NCI-H2196 (cell line): Measurements from ENCODE around the gene CDH4.

Source experiments
- DNase-seq: peaks from one replicate; lab custom pipeline; 2025; ENCODE audit not compliant: unreplicated experiment; lab: John Stamatoyannopoulos, UW

Gene CDH4

DNA sequence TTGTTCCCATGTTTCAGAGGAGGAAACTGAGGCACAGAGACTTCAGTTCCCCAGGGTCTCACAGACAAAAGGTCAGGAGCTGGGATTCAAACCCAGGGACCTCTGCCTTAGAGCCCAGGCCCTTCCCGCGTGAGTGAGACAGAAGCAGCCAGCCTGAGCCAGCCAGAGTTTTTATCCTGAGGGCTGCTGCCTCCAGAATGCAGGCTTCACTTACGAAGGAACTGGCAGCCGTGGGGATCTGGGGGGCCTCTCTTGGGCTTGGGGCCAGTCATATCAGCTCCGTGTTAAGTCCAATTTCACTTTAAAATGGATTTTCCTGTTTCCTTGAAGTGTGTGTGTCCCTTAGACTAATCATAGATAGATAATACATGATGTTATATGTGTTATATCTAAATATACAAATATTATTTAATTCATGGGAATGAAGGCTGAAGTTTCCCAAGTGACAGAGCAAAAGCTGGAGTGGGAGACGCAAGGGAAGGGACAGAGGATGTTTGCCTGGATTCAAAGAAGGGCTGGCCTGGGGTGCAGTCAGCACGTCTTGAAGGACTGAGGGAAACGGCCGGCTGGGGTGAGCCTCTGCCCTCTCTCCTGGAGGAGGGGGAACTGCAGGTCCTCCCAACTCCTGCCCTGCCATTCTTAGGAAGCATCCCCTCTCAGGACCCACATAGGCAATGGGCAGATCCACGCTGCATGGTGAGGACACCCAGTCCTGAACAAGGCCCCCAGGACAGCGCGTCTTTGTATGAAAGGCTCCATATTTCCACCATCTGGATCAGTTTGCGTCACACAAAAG is 320.1 kb downstream of the CDH4 start:
- DNase-seq, result no peak

DNA sequence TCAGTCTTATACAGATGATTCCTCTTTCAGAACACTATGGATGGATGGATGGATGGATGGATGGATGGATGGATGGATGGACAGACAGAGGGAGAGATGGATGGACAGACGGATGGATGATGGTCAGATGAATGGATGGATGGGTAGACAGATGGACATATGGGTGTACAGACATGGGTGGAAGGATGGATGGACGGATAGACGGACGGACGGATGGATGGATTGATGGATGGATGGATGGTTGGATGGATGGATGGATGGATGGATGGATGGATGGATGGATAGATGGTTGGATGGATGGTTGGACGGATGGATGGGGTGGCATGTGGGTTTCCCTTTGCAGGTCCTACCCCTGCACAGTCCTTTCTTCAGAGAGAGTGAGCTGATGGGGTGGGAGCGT is 320.7 kb downstream of the CDH4 start:
- no peak for DNase-seq

DNA sequence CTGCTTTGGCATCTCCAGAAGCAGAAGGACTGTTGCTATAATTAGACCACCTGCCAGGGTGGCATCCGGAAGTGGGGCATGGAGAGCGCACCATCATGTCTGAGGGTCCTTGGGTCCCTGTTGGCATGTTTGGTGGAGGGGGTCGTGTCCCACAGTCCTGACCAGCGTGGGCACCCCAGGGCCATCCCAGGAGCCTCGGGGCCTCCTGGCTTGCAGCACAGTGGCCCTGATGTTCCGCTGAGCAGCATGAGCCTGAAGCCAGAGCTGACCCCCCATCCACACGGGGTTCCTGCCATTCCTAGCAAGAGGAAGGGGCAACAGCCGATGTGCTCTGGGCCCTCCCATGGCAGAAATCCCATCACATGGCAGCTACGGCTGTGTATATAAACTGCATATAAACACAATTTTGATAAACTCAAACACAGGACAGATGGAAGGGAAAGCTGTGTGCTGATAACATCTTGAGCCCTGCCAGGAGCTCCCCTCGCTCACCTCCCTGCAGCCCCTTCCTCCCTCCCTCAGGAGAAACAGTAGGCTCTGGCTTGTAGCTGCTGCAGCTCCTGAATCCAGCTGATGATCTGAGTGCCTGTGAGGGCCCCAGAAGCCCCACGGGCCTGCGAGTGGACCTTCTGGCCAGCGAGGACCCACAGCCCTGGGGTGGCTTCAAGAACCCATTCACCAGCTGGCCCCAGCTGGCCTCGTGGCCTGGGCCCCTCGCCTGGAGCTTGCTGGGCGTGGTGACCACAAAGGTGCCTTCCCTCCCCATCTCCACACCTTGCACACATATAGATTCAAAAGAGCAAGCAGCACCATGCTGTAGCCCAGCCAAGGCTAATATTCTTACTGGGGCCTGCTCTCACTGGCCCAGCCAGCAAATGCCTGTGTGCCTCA is 321.6 kb downstream of the CDH4 start:
- DNase-seq, result no peak

DNA sequence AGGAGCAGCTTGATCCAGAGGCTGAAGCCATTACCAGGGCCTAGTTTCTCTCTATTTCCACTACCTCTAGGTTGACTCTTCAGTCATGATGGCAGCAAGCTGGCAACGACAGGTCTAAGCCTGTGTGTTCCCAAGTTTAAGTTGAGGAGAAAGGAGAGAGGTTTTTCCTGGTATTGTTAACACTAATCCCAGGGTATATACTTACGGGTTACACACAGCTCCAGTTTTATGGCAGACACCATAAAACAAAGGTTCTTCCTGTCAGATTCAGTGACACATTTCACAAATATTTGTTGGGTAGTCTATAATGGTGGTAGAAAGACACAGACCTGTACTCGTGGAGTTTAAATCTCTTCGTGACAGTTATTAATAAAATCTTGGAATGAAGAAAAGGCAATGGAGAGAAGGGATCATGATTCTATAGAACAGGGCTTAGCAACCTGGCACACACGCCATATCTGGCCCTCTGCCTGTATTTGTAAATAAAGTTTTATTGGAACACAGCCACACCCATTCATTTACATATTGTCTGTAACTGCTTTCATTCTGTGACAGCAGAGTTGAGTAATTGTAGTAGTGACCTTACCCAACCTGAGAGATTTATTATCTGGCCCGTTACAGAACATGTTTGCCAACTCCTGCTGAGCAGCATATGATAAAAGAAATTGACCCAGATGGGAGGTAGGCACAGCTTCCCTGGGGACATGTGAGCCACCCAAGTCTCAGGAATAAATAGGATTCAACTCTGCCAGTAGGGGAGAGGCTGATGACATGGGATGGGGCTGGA is 323.3 kb downstream of the CDH4 start:
- DNase-seq, result no peak

DNA sequence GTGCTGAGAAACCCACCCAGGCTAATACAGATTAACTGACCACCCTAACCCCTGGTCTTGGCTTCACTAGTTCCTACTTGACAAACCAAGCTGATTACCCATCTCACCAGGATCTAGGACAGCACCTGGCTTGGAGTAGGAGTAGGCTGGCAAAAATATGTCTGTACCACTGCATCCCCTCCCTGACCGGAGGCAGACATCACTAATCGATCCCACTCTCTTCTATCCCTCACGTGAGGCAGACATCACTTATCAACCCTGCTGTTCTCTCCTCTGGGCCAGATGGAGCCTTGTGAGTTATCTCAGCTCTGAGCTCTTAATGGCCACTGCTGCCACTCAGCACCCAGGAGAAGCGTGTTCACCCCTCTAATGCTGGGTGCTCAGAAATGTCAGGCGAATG is 324.3 kb downstream of the CDH4 start:
- no peak for DNase-seq

DNA sequence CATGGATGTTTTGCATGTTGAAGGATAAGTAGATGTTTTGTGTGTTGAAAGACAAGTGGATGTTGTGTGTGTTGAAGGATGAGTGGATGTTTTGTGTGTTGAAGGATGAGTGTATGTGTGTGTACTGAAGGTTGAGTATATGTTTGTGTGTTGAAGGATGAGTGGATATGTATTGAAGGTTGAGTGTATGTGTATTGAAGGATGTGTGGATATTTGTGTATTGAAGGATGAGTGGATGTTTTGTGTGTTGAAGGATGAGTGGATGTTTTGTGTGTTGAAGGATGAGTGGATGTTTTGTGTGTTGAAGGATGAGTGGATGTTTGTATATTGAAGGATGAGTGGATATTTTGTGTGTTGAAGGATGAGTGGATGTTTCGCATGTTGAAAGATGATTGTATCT is 325.0 kb downstream of the CDH4 start:
- DNase-seq, result no peak

DNA sequence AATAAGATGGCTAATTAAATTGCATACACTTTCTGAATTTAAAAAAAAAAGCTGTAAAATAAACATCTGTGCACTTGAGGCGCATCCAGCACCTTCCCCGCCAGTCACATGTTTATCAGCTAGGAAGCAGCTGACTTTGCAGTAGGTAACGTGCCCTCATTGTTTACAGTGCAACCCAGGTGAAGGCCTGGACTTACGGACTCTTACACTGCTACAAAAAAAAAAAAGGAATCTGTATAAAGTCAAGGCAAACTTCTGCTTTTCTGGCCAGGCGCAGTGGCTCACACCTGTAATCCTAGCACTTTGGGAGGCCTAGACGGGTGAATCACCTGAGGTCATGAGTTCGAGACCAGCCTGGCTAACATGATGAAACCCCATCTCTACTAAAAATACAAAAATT is 327.8 kb downstream of the CDH4 start:
- no peak for DNase-seq

DNA sequence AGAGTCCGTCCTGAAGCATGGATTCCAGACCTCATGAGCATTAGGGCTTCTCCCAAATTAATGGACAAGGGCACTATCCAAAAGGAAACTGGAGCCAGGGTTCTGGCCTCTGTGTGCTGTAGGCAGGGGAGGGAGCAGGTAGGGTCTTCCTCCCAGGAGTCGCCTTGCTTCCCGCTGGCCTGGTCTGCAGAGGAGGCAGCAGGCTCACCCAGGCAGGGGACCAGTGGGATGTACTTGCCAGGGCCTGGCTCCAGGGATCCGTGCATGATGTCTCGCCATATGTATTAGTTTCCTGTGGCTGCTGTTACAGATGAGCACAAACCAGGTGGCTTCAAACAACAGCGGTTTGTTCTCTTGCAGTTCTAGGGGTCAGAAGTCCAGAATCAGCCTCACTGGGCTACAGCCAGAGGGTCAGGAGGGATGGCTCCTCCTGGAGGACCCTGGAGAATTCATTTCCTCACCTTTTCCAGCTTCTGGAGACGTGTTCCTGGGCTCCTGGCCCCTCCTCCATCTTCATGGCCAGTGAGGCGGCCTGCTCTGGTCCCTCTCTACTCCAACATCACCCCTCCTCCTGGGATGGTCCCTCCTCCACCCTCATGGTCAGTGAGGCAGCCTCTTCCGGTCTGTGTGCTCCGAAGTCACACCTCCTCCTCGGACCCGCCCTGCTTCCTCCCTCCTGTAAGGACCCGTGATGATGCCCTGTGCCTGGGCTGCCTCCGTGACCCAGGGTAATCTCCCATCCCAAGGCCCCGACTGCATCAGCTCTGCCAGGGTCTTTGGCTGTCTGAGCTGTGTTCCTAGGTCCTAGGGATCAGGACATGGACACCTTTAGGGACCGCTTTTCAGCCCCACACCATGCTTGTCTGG is 329.1 kb downstream of the CDH4 start:
- DNase-seq, result no peak

DNA sequence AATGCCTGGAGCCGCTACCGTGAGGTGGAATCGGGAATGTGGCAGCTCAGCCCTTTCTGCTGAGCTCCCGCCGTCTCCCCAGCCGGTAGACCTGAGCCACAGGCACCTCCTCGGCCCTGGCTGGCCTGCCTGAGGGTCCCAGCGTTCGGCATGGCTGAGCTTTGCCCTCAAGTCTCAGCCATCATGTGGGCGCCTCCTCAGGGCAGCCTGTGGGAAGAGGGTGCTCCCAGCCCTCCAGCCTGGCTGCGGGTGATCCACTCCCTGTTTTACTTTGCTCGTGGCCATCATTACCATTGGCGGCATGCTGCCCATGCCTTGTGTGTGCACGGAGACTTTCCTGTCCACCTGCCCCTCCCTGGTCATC is 329.7 kb downstream of the CDH4 start:
- no peak for DNase-seq

DNA sequence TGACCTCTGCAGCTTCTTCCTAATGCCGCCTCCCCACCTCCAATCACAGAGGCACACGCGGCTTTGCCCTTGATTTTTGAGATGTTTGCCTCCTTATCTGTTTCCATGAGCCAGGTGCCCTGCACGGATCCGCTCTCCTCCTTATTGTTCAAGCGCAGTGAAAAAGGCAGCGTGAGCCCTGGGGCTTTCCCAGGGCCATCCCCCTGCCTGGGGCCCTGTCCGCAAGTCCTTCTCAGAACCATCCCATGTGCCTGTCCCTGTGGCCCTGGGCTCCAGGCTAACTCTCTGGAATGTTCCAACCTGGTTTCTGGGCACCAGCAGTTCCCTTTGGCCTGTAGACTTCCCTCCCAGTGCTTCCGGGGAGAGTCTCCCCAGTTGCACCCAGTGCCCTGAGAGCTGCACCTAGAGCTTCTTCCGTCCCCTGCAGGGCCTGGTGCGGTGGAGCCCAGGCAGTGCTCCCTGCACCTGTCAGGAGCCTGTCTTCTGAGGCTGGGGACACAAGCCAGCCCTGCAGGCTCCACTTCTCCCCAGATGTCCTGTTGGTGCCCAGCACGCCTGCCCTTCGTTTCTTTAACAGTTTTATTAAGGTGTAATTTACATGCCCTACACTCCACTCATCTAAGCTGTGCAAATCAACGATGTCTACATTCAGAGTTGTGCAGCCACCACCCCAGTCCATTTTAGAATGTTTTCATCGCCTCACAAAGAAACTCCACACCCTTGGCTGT is 330.3 kb downstream of the CDH4 start:
- no peak for DNase-seq

DNA sequence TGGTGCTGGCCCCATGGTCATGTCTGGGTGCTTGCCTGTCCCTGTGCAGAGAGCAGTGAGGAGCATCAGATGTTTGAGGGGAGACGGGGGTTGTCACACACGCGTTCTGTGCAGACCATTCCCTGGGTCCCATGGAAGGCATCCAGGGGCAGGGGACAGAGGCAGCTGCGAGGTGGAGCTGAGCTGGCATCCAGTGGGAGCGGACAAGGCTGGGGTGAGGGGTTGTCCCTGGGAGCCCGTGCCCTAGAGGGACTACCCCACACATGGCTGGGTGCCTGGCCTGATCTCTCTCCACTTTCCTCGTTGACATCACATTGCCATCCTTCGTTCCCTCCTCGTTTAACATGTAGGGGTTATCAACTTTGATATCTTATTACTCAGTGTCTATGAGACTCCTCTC is 331.3 kb downstream of the CDH4 start:
- DNase-seq, result no peak

DNA sequence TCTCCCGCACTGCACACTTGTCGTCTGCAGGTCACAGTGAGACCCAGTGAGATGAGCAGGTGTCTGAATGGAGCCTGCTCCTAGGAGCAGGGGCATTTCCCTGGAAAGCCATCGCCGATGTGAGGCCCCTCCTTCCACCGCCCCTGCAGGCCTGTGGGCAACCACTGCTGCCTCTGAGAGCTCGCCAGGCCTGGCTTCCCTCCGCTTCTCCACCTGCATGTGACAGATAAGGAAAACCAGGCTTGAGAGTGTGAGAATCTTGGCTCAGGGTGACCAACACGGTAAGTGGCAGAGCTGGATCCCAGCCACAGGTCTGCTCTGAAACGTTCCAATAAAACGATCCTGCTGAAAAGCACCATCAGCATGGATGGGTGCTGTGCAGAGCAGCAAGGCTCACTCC is 332.8 kb downstream of the CDH4 start:
- peak; percentile 33 for DNase-seq

DNA sequence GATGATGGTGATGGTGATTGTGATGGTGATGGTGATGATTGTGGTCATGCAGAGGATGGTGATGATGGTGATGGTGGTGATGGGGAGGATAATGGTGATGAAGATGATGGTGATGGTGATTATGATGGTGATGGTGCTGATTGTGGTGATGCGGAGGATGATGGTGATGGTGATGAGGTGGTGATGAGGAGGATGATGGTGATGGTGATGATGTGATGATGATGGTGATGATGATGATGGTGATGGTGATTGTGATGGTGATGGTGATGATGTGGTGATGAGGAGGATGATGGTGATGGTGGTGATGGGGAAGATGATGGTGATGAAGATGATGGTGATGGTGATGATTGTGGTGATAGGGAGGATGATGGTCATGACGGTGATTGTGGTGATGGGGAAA is 333.7 kb downstream of the CDH4 start:
- no peak for DNase-seq

DNA sequence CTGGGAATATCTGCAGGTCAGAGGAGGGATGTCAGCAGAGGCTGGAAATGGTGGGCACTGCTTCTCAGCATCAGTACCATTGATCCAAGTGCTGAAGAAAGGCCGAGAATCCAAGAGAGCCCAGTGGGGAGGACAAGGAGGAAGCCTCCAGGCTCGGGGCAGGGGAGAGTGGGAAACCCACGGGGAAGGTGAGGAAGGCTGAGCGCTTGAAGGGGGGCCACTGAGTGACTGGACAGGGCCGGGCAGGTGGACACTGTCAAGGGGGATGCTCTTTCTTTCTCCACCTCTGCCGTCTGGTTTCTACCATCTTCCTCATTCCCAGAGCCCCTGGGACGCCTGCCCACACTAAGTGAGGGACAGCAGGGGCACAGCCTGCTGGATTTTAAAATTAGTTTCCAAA is 335.0 kb downstream of the CDH4 start:
- no peak for DNase-seq

DNA sequence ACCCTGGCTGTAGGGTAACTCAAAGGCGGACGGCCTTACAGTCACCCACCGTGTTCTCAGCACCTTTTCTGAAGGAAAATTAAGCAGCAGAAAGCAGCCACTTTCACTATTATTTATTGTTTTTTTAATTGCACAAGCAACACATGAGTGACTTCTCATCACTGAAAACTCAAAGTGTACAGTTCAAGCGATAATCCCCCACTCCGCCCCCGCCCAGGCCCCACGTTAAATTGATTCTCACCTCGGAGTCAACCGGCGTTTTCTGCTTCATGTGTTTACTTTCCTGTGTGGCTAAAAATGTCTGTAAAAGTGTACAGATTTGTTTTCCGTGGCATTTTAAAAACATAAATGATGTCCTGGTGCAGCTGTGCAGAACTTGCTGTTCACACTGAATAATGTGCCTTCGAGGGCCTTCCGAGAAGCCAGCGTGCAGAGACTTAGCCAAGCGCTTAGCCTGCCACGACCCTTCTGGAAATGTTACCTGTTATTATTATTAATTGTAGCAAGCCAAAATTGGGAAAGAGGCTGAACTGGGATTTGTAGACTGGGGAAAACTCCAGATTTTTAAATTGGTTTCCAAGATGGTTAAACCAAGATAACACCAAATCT is 335.7 kb downstream of the CDH4 start:
- DNase-seq, result no peak

DNA sequence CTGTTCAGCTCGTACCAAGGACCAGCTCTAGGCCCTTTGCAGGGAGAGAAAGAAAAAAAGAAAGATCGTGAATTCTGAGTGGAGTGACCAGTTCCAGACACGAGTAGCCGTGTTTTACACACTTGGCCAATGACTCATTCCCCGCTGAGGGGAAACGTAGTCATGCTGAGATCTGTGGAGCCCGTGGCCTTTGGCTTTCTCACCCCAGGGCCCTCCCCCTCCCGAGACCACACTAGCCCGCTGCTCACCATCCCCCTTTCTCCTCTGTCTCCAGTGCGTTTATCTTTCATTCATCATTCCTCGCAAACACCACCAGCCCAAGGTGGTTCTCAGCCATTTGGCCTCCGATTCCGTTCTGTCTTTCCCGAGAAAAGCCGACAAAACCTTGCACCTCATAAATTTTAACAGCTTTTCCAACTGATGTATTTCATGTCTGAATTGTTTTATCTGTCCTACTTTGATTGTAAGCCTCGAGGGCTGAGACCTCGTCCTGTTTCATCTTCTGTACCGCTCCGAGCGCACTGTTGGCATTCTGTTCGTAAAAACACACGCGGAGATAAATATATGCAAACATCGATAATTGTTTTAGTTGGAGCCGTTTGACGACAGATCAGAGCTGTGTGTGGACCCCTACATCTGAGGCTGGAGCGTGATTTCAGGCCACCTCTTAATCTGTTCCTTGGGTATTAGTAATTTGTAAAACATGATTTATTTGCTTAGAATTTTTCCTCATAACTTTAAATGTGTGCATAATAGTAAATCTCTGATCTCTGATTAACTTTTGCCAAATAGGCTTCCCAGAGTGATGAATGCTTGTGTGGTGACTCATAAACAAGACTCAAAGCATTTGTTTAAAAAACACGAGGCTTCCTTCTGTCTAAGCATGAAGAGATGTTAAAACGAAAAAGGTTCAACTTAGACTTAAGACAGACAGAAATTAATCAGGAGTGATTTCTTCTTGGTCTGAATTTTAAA is 336.6 kb downstream of the CDH4 start:
- no peak for DNase-seq

DNA sequence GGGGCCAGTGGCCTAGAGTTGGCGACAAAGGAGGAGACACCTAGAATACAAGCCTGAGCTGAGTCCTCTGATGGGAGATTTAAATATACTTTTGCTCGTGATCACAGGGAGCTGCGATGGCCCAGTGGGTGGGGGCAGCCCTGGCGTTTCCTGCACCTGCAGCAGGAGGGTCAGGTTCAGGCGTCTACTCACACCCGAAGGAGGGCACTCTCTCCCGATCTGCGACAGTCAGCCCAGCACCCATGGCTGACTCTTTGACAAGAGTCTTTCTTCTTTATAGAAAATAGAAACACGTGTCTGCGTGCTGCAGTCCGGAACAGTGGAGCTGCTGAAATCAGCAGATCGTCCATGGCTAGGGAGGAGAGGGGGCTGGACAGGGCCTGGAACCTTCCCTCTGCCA is 338.2 kb downstream of the CDH4 start:
- no peak for DNase-seq

DNA sequence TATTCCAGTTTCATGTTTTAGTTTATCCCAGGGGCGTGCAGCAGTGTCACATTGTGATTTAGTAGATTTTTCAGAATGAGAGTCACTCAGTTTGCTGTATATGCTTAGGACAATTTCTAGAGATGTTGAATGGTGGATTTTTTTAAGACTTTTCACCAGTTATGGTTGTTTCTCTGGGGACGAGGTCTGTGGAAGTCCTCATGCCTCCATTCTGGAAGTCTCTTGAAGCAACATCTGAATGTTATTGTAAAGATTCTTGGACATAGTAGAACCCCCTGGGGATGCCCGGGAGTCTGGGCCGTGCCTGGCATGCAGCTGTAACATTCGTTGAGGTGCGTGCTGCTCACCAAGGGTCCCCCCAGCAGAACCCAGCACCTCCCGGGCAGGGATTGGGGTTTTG is 341.5 kb downstream of the CDH4 start:
- no peak for DNase-seq
